OCI-LY3 (cell line): Measurements from ENCODE around the gene CREB3L1.
A peak's percentile ranks its signal among the peaks of the same experiment; 100 is the strongest.

Source experiments
- H2AFZ ChIP-seq: fragments of 200-600, 300-600 bp; shearing (Covaris generic); 2 replicates; pipeline ENCODE4 v1.6.0; 2014; ENCODE audit warnings: antibody characterized with exemption, low read depth, low read length
- H3K27ac ChIP-seq: fragments of 200-600, 300-600 bp; sonication (generic); 2 replicates; pipeline ENCODE4 v1.5.1; 2014; ENCODE audit warnings: mild to moderate bottlenecking, low read length, moderate library complexity, mixed read lengths
- H3K27me3 ChIP-seq: fragments of 200-600, 300-600 bp; sonication (generic); 2 replicates; pipeline ENCODE4 v1.6.1; 2014; ENCODE audit warnings: low read depth, low read length, mixed read lengths
- H3K36me3 ChIP-seq: fragments of 200-600, 300-600 bp; sonication (generic); replicated peaks from 2 replicates; pipeline ENCODE3; 2014; ENCODE audit warnings: low read depth, low read length, mixed read lengths
- H3K4me1 ChIP-seq: fragments of 300-600, 200-600 bp; sonication (generic); 2 replicates; pipeline ENCODE4 v1.6.1; 2014; ENCODE audit warnings: low read length, mixed read lengths
- H3K4me2 ChIP-seq: fragments of 200-600, 300-600 bp; sonication (generic); 2 replicates; pipeline ENCODE4 v1.6.1; 2014; ENCODE audit warnings: low read length, mixed read lengths
- H3K4me3 ChIP-seq: fragments of 300-600, 200-600 bp; sonication (generic); 2 replicates; pipeline ENCODE4 v1.5.1; 2014; ENCODE audit warnings: antibody characterized with exemption, mild to moderate bottlenecking, low read length, moderate library complexity
- H3K79me2 ChIP-seq: fragments of 300-600, 200-600 bp; shearing (Covaris generic); 2 replicates; pipeline ENCODE4 v1.6.1; 2014; ENCODE audit warnings: mild to moderate bottlenecking, low read length, mixed read lengths
- H3K9ac ChIP-seq: fragments of 300-600, 200-600 bp; shearing (Covaris generic); 2 replicates; pipeline ENCODE4 v1.6.0; 2014; ENCODE audit warnings: mild to moderate bottlenecking, low read length, moderate library complexity
- H3K9me3 ChIP-seq: fragments of 200-600, 300-600 bp; shearing (Covaris generic); 2 replicates; pipeline ENCODE4 v1.6.1; 2014; ENCODE audit warnings: low read length, mixed read lengths; ENCODE audit not compliant: insufficient read depth
- H4K20me1 ChIP-seq: fragments of 200-600, 300-600 bp; sonication (generic); 2 replicates; pipeline ENCODE4 v1.6.1; 2016; ENCODE audit warnings: low read length, mixed read lengths; ENCODE audit not compliant: insufficient read depth
- CTCF ChIP-seq: fragments of 200-600, 300-600 bp; sonication (generic); IDR thresholded peaks from 2 replicates; pipeline ENCODE4 v1.5.1; 2014; ENCODE audit warnings: antibody characterized with exemption, low read length, low read depth
- EZH2phosphoT487 ChIP-seq: fragments of 200-600 bp; shearing (Covaris generic); IDR thresholded peaks from 2 replicates; pipeline ENCODE4 v1.6.1; 2018; ENCODE audit warnings: antibody characterized with exemption, mixed run types, low read depth

CREB3L1 gene

GRCh38 chr11:46249103-46249937 lies 28.1 kb upstream of the CREB3L1 start:
- Histone ChIP-seq H3K9ac (no peak overlapping the region), H3K4me2 (peak overlapping the region; percentile 46), H3K4me1 (peaks cover 21% of the 10 kb centered on the region), H3K27me3 (no peaks in the 10 kb centered on the region), H3K9me3 (no peaks in the 10 kb centered on the region), H3K4me3 (no peak overlapping the region), H4K20me1 (no peaks in the 10 kb centered on the region), H3K36me3 (no peaks in the 10 kb centered on the region), H3K79me2 (no peaks in the 10 kb centered on the region), H3K27ac (no peak overlapping the region), H2AFZ (peak overlapping the region; percentile 93)
- TF ChIP-seq CTCF (no peak), EZH2phosphoT487 (no peak)

- Histone ChIP-seq H3K4me2 (peak overlapping the region; percentile 46), H3K36me3 (no peaks in the 10 kb centered on the region), H3K9me3 (no peaks in the 10 kb centered on the region), H3K9ac (no peak overlapping the region), H4K20me1 (no peaks in the 10 kb centered on the region), H3K27me3 (no peaks in the 10 kb centered on the region), H3K79me2 (no peaks in the 10 kb centered on the region), H3K27ac (no peak overlapping the region), H3K4me1 (peaks cover 21% of the 10 kb centered on the region), H2AFZ (peak overlapping the region; percentile 93), H3K4me3 (no peak overlapping the region)
- TF ChIP-seq CTCF, result no peak
- TF ChIP-seq EZH2phosphoT487, result no peak
Measured at GRCh38 chr11:46249938-46250744, 27.3 kb upstream of the CREB3L1 start.

- no peaks in the 10 kb centered on the region for H3K36me3 ChIP-seq
- H3K4me3 ChIP-seq, result no peak overlapping the region
- H3K27me3 ChIP-seq, result no peaks in the 10 kb centered on the region
- H3K79me2 ChIP-seq, result no peaks in the 10 kb centered on the region
- TF ChIP-seq EZH2phosphoT487, result no peak
- TF ChIP-seq CTCF, result no peak
- H3K4me2 ChIP-seq, result no peak overlapping the region
- H4K20me1 ChIP-seq, result no peaks in the 10 kb centered on the region
- H3K4me1 ChIP-seq, result peaks cover 21% of the 10 kb centered on the region
- H3K9me3 ChIP-seq, result no peaks in the 10 kb centered on the region
- H3K9ac ChIP-seq, result no peak overlapping the region
- no peak overlapping the region for H3K27ac ChIP-seq
- no peak overlapping the region for H2AFZ ChIP-seq
Measured at GRCh38 chr11:46250745-46251052, 26.8 kb upstream of the CREB3L1 start.

- Histone ChIP-seq H2AFZ (no peak overlapping the region), H3K36me3 (no peaks in the 10 kb centered on the region), H4K20me1 (no peaks in the 10 kb centered on the region), H3K27ac (no peak overlapping the region), H3K9me3 (no peaks in the 10 kb centered on the region), H3K4me1 (peaks cover 21% of the 10 kb centered on the region), H3K4me3 (no peak overlapping the region), H3K9ac (no peak overlapping the region), H3K79me2 (no peaks in the 10 kb centered on the region), H3K4me2 (no peak overlapping the region), H3K27me3 (no peaks in the 10 kb centered on the region)
- TF ChIP-seq EZH2phosphoT487 (no peak), CTCF (no peak)
Measured at GRCh38 chr11:46251954-46252353, 25.5 kb upstream of the CREB3L1 start.
